Activated CD8-positive, alpha-beta memory T cell treated with anti-CD3 and anti-CD28 coated beads for 48 hours (primary cell): ENCODE measurements around the gene DNAI2.

ENCODE experiments used
- DNase-seq, 3 experiments: peaks; one replicate each; pipeline ENCODE4 v3.0.0-alpha.2; 2020; ENCODE audit warnings: low read depth in 2 of 3, low spot score in 2 of 3

DNAI2 gene

GRCh38 chr17:74274060-74274708 is at the start of gene DNAI2:
Gene DNAI2 (plus strand): TSS chr17:74274234. CDS start chr17:74281818, 7,584 bp downstream.
- no peak for DNase-seq

GRCh38 chr17:74224959-74225725 is 48.9 kb upstream of the DNAI2 start:
- no peak for DNase-seq

GRCh38 chr17:74226252-74226651 is 47.8 kb upstream of the DNAI2 start:
- DNase-seq: no peak

- no peak for DNase-seq
These were observed 46.6 kb upstream of the DNAI2 start for GRCh38 chr17:74227271-74228080.

GRCh38 chr17:74228306-74228978 is 45.6 kb upstream of the DNAI2 start:
- DNase-seq: no peak

- DNase-seq: no peak
These were observed 43.1 kb upstream of the DNAI2 start for GRCh38 chr17:74230896-74231295.

GRCh38 chr17:74231928-74232907 is 41.8 kb upstream of the DNAI2 start:
- DNase-seq: no peak

- DNase-seq: no peak
These were observed 40.1 kb upstream of the DNAI2 start for GRCh38 chr17:74233937-74234336.

GRCh38 chr17:74234486-74234885 is 39.5 kb upstream of the DNAI2 start:
- DNase-seq: no peak

GRCh38 chr17:74235040-74235581 is 38.9 kb upstream of the DNAI2 start:
- no peak for DNase-seq

GRCh38 chr17:74235911-74236371 is 38.1 kb upstream of the DNAI2 start:
- no peak for DNase-seq

- no peak for DNase-seq
These were observed 36.7 kb upstream of the DNAI2 start for GRCh38 chr17:74237321-74237720.

- DNase-seq: no peak
These were observed 34.9 kb upstream of the DNAI2 start for GRCh38 chr17:74239172-74239571.

- no peak for DNase-seq
These were observed 33.3 kb upstream of the DNAI2 start for GRCh38 chr17:74240618-74241205.

- no peak for DNase-seq
These were observed 32.6 kb upstream of the DNAI2 start for GRCh38 chr17:74241431-74241830.

GRCh38 chr17:74241847-74242246 is 32.2 kb upstream of the DNAI2 start:
- no peak for DNase-seq

- no peak for DNase-seq
These were observed 30.9 kb upstream of the DNAI2 start for GRCh38 chr17:74243013-74243755.

- DNase-seq: no peak
These were observed 29.9 kb upstream of the DNAI2 start for GRCh38 chr17:74244128-74244527.

GRCh38 chr17:74244548-74244947 is 29.5 kb upstream of the DNAI2 start:
- DNase-seq: no peak
